Stomach smooth muscle (tissue), 2 donors: Measurements from ENCODE around the gene BCAS1.

Experiments used
- H3K27ac ChIP-seq: one replicate; pipeline ENCODE4 v1.7.0; 2013; ENCODE audit warnings: mild to moderate bottlenecking, low read length, inconsistent platforms
- H3K27me3 ChIP-seq, 2 donors: one replicate each; pipeline ENCODE4 v1.7.0; 2013; ENCODE audit warnings: low read length in 2 of 2; ENCODE audit not compliant: insufficient read depth in 2 of 2, control insufficient read depth in 1 of 2
- H3K36me3 ChIP-seq, 2 donors: one replicate each; pipeline ENCODE4 v1.7.0; 2013; ENCODE audit warnings: low read length in 2 of 2; ENCODE audit not compliant: control insufficient read depth in 2 of 2, insufficient read depth in 2 of 2
- H3K4me1 ChIP-seq: one replicate; pipeline ENCODE4 v1.7.0; 2013; ENCODE audit warnings: low read length; ENCODE audit not compliant: control insufficient read depth, insufficient read depth
- H3K4me3 ChIP-seq, 2 donors: one replicate each; pipeline ENCODE4 v1.7.0; 2013; ENCODE audit warnings: low read length in 2 of 2
- H3K9ac ChIP-seq, 2 donors: one replicate each; pipeline ENCODE4 v1.7.0; 2013; ENCODE audit warnings: low read length in 2 of 2, mild to moderate bottlenecking in 1 of 2
- H3K9me3 ChIP-seq, 2 donors: one replicate each; pipeline ENCODE4 v1.7.0; 2013; ENCODE audit warnings: low read length in 2 of 2; ENCODE audit not compliant: control insufficient read depth in 2 of 2
- donor health status: healthy.
- donor health status: Pancreatic carcinoma.

BCAS1 gene

GRCh38 chr20:54078296-54078984 is 8.0 kb upstream of the BCAS1 start:
- Histone ChIP-seq H3K36me3 (no peaks in the 10 kb centered on the region), H3K9me3 (no peaks in the 10 kb centered on the region), H3K4me1 (no peaks in the 10 kb centered on the region), H3K27me3 (no peaks in the 10 kb centered on the region), H3K4me3 (no peak overlapping the region), H3K9ac (no peak overlapping the region), H3K27ac (no peak overlapping the region)

- no peak overlapping the region for H3K9ac ChIP-seq
- no peaks in the 10 kb centered on the region for H3K36me3 ChIP-seq
- H3K27ac ChIP-seq = no peak overlapping the region
- H3K9me3 ChIP-seq = no peaks in the 10 kb centered on the region
- no peaks in the 10 kb centered on the region for H3K4me1 ChIP-seq
- no peak overlapping the region for H3K4me3 ChIP-seq
- no peaks in the 10 kb centered on the region for H3K27me3 ChIP-seq
Observed at GRCh38 chr20:54076259-54076658, 5.9 kb upstream of the BCAS1 start.

GRCh38 chr20:54075322-54075721 is 4.9 kb upstream of the BCAS1 start:
- no peaks in the 10 kb centered on the region for H3K36me3 ChIP-seq
- H3K27ac ChIP-seq = no peak overlapping the region
- no peaks in the 10 kb centered on the region for H3K27me3 ChIP-seq
- no peak overlapping the region for H3K4me3 ChIP-seq
- H3K4me1 ChIP-seq = no peaks in the 10 kb centered on the region
- H3K9me3 ChIP-seq = no peaks in the 10 kb centered on the region
- H3K9ac ChIP-seq = no peak overlapping the region

- H3K4me1 ChIP-seq = no peaks in the 10 kb centered on the region
- H3K36me3 ChIP-seq = no peaks in the 10 kb centered on the region
- H3K27ac ChIP-seq = no peak overlapping the region
- H3K9ac ChIP-seq = no peak overlapping the region
- no peaks in the 10 kb centered on the region for H3K9me3 ChIP-seq
- no peak overlapping the region for H3K4me3 ChIP-seq
- H3K27me3 ChIP-seq = no peaks in the 10 kb centered on the region
Observed at GRCh38 chr20:54074511-54074910, 4.1 kb upstream of the BCAS1 start.

- Histone ChIP-seq H3K4me3 (no peak overlapping the region), H3K9ac (no peak overlapping the region), H3K4me1 (peaks cover 2% of the 10 kb centered on the region), H3K36me3 (no peaks in the 10 kb centered on the region), H3K9me3 (no peaks in the 10 kb centered on the region), H3K27ac (no peak overlapping the region), H3K27me3 (peaks cover 0 to 2% of the 10 kb centered on the region in 2 donors)
Observed at GRCh38 chr20:54073288-54073687, 2.9 kb upstream of the BCAS1 start.

GRCh38 chr20:54069501-54069971 is 858 bp downstream of the BCAS1 start:
- Histone ChIP-seq H3K27me3 (peaks cover 0 to 4% of the 10 kb centered on the region in 2 donors), H3K4me1 (peaks cover 2% of the 10 kb centered on the region), H3K9ac (no peak overlapping the region), H3K4me3 (no peak overlapping the region), H3K36me3 (no peaks in the 10 kb centered on the region), H3K27ac (no peak overlapping the region), H3K9me3 (no peaks in the 10 kb centered on the region)

GRCh38 chr20:54068966-54069365 is 1.4 kb downstream of the BCAS1 start:
- peaks cover 2% of the 10 kb centered on the region for H3K4me1 ChIP-seq
- H3K4me3 ChIP-seq = no peak overlapping the region
- H3K36me3 ChIP-seq = no peaks in the 10 kb centered on the region
- no peak overlapping the region for H3K27ac ChIP-seq
- no peaks in the 10 kb centered on the region for H3K9me3 ChIP-seq
- no peak overlapping the region for H3K9ac ChIP-seq
- H3K27me3 ChIP-seq = peaks cover 0 to 4% of the 10 kb centered on the region in 2 donors

GRCh38 chr20:54068495-54068894 is 1.9 kb downstream of the BCAS1 start:
- Histone ChIP-seq H3K9ac (no peak overlapping the region), H3K27ac (no peak overlapping the region), H3K36me3 (no peaks in the 10 kb centered on the region), H3K27me3 (peaks cover 0 to 4% of the 10 kb centered on the region in 2 donors), H3K4me1 (peaks cover 2% of the 10 kb centered on the region), H3K4me3 (no peak overlapping the region), H3K9me3 (no peaks in the 10 kb centered on the region)

- no peak overlapping the region for H3K4me3 ChIP-seq
- H3K27me3 ChIP-seq = peaks cover 0 to 4% of the 10 kb centered on the region in 2 donors
- no peaks in the 10 kb centered on the region for H3K36me3 ChIP-seq
- H3K4me1 ChIP-seq = peaks cover 2% of the 10 kb centered on the region
- no peak overlapping the region for H3K27ac ChIP-seq
- H3K9me3 ChIP-seq = no peaks in the 10 kb centered on the region
- no peak overlapping the region for H3K9ac ChIP-seq
Observed at GRCh38 chr20:54067606-54068174, 2.7 kb downstream of the BCAS1 start.

- Histone ChIP-seq H3K36me3 (no peaks in the 10 kb centered on the region), H3K4me1 (peaks cover 2% of the 10 kb centered on the region), H3K4me3 (no peak overlapping the region), H3K27ac (no peak overlapping the region), H3K27me3 (peaks cover 0 to 4% of the 10 kb centered on the region in 2 donors), H3K9ac (no peak overlapping the region), H3K9me3 (no peaks in the 10 kb centered on the region)
Observed at GRCh38 chr20:54065601-54066038, 4.8 kb downstream of the BCAS1 start.

- H3K4me1 ChIP-seq = peaks cover 2% of the 10 kb centered on the region
Observed at GRCh38 chr20:54064939-54065338, 5.5 kb downstream of the BCAS1 start.

More at GRCh38 chr20:54064939-54065338, 5.5 kb downstream of the BCAS1 start:
- Histone ChIP-seq H3K4me3 (no peak overlapping the region), H3K36me3 (no peaks in the 10 kb centered on the region), H3K27me3 (peaks cover 0 to 4% of the 10 kb centered on the region in 2 donors), H3K27ac (no peak overlapping the region), H3K9me3 (no peaks in the 10 kb centered on the region), H3K9ac (no peak overlapping the region)
